ENCODE data around the gene TRIM46. TPM values are rescaled to one million over a fixed set of nuclear protein-coding genes. Genes with fewer than 3 reads are reported as not detected.
A peak's percentile ranks its signal among the peaks of the same experiment; 100 is the strongest.

Gene TRIM46
- total RNA-seq, 3 donors from 2014 or later, result 0.26 to 0.76 (median 0.39) TPM

DNA sequence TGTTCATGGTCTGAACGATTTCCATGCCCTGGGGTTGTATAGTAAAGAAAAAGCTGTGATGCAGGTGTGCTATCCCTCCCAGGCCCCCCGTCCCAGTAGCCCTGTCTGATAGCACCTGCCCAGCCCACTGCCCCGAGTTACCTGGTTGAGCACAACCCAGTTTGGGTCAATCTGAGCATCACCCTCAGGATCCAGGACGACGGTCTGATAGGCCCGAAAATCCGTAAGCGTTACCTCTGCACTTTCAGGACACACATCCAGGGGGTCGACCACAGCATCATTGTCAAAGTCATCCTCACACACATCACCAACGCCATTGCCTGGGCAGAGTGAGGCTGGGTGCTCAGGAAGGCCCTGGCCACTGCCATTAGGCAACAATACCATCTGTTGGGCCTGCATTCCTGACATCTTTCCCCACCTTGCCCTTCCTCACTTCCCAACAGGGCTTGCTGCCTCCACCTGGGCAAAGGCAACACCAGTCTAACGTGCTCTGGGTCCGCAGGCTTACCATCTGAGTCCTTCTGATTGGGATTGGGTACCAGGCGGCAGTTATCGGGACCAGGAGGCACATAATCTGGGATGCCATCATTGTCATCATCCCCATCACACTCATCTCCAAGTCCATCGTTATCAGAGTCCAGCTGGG is 24.4 kb downstream of the TRIM46 start:
- intact Hi-C loops (cut with DNase I, micrococcal nuclease), result no loop called here
- no peak overlapping the region for H3K4me3 ChIP-seq
- no peaks in the 10 kb centered on the region for H3K9me3 ChIP-seq
- TF ChIP-seq, protein P1, sequence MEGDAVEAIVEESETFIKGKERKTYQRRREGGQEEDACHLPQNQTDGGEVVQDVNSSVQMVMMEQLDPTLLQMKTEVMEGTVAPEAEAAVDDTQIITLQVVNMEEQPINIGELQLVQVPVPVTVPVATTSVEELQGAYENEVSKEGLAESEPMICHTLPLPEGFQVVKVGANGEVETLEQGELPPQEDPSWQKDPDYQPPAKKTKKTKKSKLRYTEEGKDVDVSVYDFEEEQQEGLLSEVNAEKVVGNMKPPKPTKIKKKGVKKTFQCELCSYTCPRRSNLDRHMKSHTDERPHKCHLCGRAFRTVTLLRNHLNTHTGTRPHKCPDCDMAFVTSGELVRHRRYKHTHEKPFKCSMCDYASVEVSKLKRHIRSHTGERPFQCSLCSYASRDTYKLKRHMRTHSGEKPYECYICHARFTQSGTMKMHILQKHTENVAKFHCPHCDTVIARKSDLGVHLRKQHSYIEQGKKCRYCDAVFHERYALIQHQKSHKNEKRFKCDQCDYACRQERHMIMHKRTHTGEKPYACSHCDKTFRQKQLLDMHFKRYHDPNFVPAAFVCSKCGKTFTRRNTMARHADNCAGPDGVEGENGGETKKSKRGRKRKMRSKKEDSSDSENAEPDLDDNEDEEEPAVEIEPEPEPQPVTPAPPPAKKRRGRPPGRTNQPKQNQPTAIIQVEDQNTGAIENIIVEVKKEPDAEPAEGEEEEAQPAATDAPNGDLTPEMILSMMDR (IDR thresholded peaks at IDR 0.05), result no peak
- H3K36me3 ChIP-seq (ENCODE audit: low read depth), result no peaks in the 10 kb centered on the region
- ATAC-seq (no peak), DNase-seq (peak in 1 of 3 donors; percentile 29)
- H3K4me1 ChIP-seq (ENCODE audit: low read depth), result peaks cover 15% of the 10 kb centered on the region

DNA sequence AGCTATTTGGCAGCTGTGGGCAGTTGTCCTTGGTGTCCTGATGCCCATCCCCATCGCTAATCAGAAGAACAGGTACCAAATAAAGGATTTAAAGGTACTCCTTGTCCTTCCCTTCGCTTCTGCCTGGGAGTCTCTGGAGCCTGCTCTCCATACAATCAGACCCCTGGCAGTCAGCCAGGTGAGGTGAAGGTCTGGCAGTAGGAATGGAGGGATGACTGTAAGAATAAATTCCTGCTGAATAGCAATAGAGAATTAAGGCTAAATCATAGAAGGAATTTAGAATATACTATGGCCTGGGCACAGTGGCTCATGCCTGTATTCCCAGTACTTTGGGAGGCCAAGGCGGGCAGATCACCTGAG is 24.9 kb downstream of the TRIM46 start:
- peak in 1 of 3 donors; percentile 17 for DNase-seq
- intact Hi-C loops (cut with DNase I, micrococcal nuclease), result no loop called here
- no peak for ATAC-seq
- no peak overlapping the region for H3K4me3 ChIP-seq
- H3K9me3 ChIP-seq, result no peaks in the 10 kb centered on the region
- no peaks in the 10 kb centered on the region for H3K36me3 ChIP-seq (ENCODE audit: low read depth)
- H3K4me1 ChIP-seq (ENCODE audit: low read depth), result peaks cover 13% of the 10 kb centered on the region
- TF ChIP-seq, protein P1 (IDR thresholded peaks at IDR 0.05), result no peak

DNA sequence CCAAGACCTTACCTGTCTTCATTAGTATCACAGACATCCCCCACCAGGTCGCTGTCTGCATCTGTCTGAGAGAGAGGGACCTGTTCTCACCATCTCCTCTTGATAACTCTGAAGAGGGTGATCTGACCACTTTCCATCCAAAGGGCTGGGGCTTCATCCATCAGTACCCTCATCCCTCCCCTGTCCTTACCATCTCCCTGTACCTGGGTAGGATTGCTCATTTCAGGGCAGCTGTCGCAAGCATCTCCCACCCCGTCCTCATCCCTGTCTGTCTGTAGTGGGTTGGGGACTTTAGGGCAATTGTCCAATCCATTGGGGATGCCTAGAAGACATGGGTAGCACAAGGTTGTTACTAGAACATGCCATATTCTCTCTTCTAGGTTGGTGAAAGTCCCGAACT is 26.1 kb downstream of the TRIM46 start:
- Histone ChIP-seq H3K4me1 (ENCODE audit: low read depth) (peaks cover 6% of the 10 kb centered on the region), H3K9me3 (no peaks in the 10 kb centered on the region), H3K36me3 (ENCODE audit: low read depth) (no peaks in the 10 kb centered on the region), H3K4me3 (no peak overlapping the region)
- intact Hi-C loops (cut with DNase I, micrococcal nuclease), result no loop called here
- TF ChIP-seq, protein P1 (IDR thresholded peaks at IDR 0.05), result no peak
- no peak for ATAC-seq
- peak in 1 of 3 donors; percentile 2 for DNase-seq

DNA sequence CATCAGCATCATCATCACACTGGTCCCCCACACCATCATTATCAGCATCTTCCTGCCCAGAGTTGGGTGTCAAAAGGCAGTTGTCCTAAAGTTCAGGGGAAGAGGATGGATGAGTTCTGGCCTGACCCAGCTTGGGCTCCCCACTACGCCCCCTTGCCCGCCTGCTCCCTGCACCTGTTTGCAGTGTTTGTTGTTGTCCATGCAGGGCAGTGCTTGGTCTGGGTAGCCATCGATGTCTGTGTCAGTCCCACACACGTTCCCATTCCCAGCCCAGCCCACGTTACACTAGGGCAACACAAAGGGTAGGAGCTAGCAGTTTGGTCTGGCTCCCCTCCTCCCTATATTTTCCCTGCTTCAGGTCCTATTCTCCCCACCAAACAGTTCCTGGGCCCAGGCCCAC is 27.3 kb downstream of the TRIM46 start:
- ATAC-seq, result no peak
- no peaks in the 10 kb centered on the region for H3K9me3 ChIP-seq
- peak in 1 of 3 donors; percentile 16 for DNase-seq
- intact Hi-C loops (cut with DNase I, micrococcal nuclease), result no loop called here
- TF ChIP-seq, protein P1 (IDR thresholded peaks at IDR 0.05), result no peak
- H3K4me3 ChIP-seq, result no peak overlapping the region
- no peaks in the 10 kb centered on the region for H3K4me1 ChIP-seq (ENCODE audit: low read depth)
- H3K36me3 ChIP-seq (ENCODE audit: low read depth), result no peaks in the 10 kb centered on the region

DNA sequence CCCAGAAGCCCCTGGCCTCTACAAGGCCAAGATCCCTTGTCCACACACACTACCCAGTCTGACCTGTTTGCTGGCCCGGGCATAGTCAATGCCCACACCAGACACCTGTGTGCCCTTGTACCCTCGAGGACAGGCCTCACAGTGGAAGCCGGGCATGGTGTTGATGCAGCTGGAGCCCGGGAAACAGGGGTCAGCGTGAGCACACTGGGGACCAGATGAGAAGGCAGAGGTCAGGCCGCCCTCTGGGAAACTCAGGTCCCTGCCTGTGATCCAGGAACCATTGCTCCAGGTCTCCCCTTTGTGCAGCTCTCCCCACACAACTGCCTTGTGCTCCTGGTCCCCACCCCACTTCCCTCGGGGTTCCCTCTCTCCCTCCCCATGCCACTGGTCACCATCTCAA is 28.5 kb downstream of the TRIM46 start:
- Histone ChIP-seq H3K9me3 (no peaks in the 10 kb centered on the region), H3K36me3 (ENCODE audit: low read depth) (no peaks in the 10 kb centered on the region), H3K4me3 (no peak overlapping the region), H3K4me1 (ENCODE audit: low read depth) (peaks cover 8% of the 10 kb centered on the region)
- TF ChIP-seq, protein P1 (IDR thresholded peaks at IDR 0.05), result no peak
- ATAC-seq (no peak), DNase-seq (peak in 1 of 3 donors; percentile 46)
- intact Hi-C loops (cut with DNase I, micrococcal nuclease), result no loop called here
